ENCODE data around the gene CCDC38. TPM values are rescaled to one million over a fixed set of nuclear protein-coding genes. Genes with fewer than 3 reads are reported as not detected.

CCDC38 gene
- total RNA-seq, 1 experiment from 2014 or later: not detected

DNA sequence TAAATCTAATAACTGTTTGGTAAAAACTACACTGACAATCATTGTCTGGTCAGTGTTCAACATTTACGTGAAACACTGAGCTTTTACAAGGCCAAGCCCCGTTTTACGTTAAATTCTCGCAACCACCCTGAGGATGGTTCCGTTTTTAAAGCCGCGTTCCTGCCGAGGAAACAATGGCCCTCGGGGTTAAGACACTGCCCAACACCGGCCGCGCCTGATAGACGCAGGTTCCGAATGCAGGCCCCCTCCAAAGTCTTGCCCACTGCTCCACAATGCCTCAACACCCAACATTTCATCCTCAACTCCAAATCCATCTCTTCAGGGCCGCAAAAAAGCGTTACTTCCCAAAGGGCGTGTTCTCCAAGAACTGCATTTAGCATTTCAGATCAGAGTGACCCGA lies 84.6 kb downstream of the CCDC38 start:
- CTCF ChIA-PET: interaction anchor here (0.6 kb wide), 1 partner anchor 9 kb away, joined by 4 read pairs; no protein-coding TSS in a partner anchor
- Mint-ChIP-seq H3K36me3 (ENCODE audit: insufficient read depth, unreplicated experiment) (peaks cover 24% of the 10 kb centered on the region), H3K4me3 (ENCODE audit: unreplicated experiment) (no peak overlapping the region), H3K27ac (ENCODE audit: unreplicated experiment) (no peak overlapping the region), H3K27me3 (ENCODE audit: insufficient read depth, unreplicated experiment) (no peaks in the 10 kb centered on the region), H3K4me1 (ENCODE audit: low read depth, unreplicated experiment) (peaks cover 6% of the 10 kb centered on the region), H3K9me3 (ENCODE audit: unreplicated experiment) (no peaks in the 10 kb centered on the region)
- POLR2A ChIA-PET: no interaction called here
- intact Hi-C loops (cut with micrococcal nuclease; ENCODE audit: unreplicated experiment): no loop called here
- no peaks in the 10 kb centered on the region; the same call in none of the 2 replicates for H3K36me3 ChIP-seq (ENCODE audit: control insufficient read depth, insufficient read depth, low read length)
- no TSS peak for BruUV-seq (replicated peaks)
- no peaks in the 10 kb centered on the region for H3K4me1 ChIP-seq
- no peaks in the 10 kb centered on the region for H3K27me3 ChIP-seq (replicated peaks; ENCODE audit: control insufficient read depth, insufficient read depth, low read length)
- no peak for DNase-seq
- H3K4me3 ChIP-seq (ENCODE audit: low read depth, low read length): no peak overlapping the region
- TF ChIP-seq, protein P1, sequence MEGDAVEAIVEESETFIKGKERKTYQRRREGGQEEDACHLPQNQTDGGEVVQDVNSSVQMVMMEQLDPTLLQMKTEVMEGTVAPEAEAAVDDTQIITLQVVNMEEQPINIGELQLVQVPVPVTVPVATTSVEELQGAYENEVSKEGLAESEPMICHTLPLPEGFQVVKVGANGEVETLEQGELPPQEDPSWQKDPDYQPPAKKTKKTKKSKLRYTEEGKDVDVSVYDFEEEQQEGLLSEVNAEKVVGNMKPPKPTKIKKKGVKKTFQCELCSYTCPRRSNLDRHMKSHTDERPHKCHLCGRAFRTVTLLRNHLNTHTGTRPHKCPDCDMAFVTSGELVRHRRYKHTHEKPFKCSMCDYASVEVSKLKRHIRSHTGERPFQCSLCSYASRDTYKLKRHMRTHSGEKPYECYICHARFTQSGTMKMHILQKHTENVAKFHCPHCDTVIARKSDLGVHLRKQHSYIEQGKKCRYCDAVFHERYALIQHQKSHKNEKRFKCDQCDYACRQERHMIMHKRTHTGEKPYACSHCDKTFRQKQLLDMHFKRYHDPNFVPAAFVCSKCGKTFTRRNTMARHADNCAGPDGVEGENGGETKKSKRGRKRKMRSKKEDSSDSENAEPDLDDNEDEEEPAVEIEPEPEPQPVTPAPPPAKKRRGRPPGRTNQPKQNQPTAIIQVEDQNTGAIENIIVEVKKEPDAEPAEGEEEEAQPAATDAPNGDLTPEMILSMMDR (IDR thresholded peaks at IDR 0.05; ENCODE audit: insufficient read depth in 1 of 2, low read depth in 1 of 2, low read length in 1 of 2, severe bottlenecking in 1 of 2, unreplicated experiment in 1 of 2): no peak
- no peaks in the 10 kb centered on the region for H3K9me3 ChIP-seq

- no peaks in the 10 kb centered on the region; the same call in none of the 2 replicates for H3K36me3 ChIP-seq (ENCODE audit: control insufficient read depth, insufficient read depth, low read length)
- TF ChIP-seq, protein P1 (IDR thresholded peaks at IDR 0.05; ENCODE audit: insufficient read depth in 1 of 2, low read depth in 1 of 2, low read length in 1 of 2, severe bottlenecking in 1 of 2, unreplicated experiment in 1 of 2): no peak
- Mint-ChIP-seq H3K27me3 (ENCODE audit: insufficient read depth, unreplicated experiment) (no peaks in the 10 kb centered on the region), H3K9me3 (ENCODE audit: unreplicated experiment) (no peaks in the 10 kb centered on the region), H3K27ac (ENCODE audit: unreplicated experiment) (no peak overlapping the region), H3K4me1 (ENCODE audit: low read depth, unreplicated experiment) (peaks cover 6% of the 10 kb centered on the region), H3K36me3 (ENCODE audit: insufficient read depth, unreplicated experiment) (peaks cover 18% of the 10 kb centered on the region), H3K4me3 (ENCODE audit: unreplicated experiment) (no peak overlapping the region)
- intact Hi-C loops (cut with micrococcal nuclease; ENCODE audit: unreplicated experiment): no loop called here
- H3K4me3 ChIP-seq (ENCODE audit: low read depth, low read length): no peak overlapping the region
- ChIA-PET CTCF (interaction anchor here (0.6 kb wide), 1 partner anchor 9 kb away, joined by 4 read pairs; no protein-coding TSS in a partner anchor), POLR2A (interaction anchor here (0.6 kb wide), 1 partner anchor 68 kb away, joined by 3 read pairs; no protein-coding TSS in a partner anchor)
- H3K4me1 ChIP-seq: no peaks in the 10 kb centered on the region
- no peaks in the 10 kb centered on the region for H3K27me3 ChIP-seq (replicated peaks; ENCODE audit: control insufficient read depth, insufficient read depth, low read length)
- BruUV-seq (replicated peaks): no TSS peak
- no peaks in the 10 kb centered on the region for H3K9me3 ChIP-seq
- no peak for DNase-seq
Measured at GRCh38 chr12:95857156-95857555, 85.3 kb downstream of the CCDC38 start.

DNA sequence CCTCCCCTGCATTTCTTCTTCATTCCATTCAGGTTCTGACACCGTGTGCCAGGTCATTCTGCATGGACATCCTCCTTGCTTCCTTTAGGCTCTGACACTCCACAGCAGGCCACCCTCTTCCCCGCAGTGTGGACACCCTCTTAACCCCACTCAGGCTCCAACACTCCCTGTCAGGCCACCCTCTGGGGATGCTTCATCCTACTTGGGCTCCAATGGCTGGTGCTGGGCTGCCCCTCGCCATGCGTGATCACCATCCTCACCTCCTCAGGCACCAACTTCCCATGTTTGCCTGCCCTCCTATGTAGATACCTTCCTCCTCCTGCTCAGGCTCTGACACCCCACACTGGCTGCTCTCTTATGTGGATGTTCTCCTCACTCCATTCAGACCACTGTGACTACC lies 90.3 kb downstream of the CCDC38 start:
- Histone ChIP-seq H3K4me1 (no peaks in the 10 kb centered on the region), H3K9me3 (no peaks in the 10 kb centered on the region), H3K27me3 (replicated peaks; ENCODE audit: control insufficient read depth, insufficient read depth, low read length) (no peaks in the 10 kb centered on the region), H3K36me3 (ENCODE audit: control insufficient read depth, insufficient read depth, low read length) (no peaks in the 10 kb centered on the region), H3K4me3 (ENCODE audit: low read depth, low read length) (no peak overlapping the region)
- no peaks in the 10 kb centered on the region for H3K27me3 Mint-ChIP-seq (ENCODE audit: insufficient read depth, unreplicated experiment)
- BruUV-seq (replicated peaks): no TSS peak
- TF ChIP-seq, protein P1 (IDR thresholded peaks at IDR 0.05; ENCODE audit: insufficient read depth in 1 of 2, low read depth in 1 of 2, low read length in 1 of 2, severe bottlenecking in 1 of 2, unreplicated experiment in 1 of 2): no peak
- no peaks in the 10 kb centered on the region for H3K36me3 Mint-ChIP-seq (ENCODE audit: insufficient read depth, unreplicated experiment)
- intact Hi-C loops (cut with micrococcal nuclease; ENCODE audit: unreplicated experiment): no loop called here
- DNase-seq: no peak
- H3K27ac Mint-ChIP-seq (ENCODE audit: unreplicated experiment): no peak overlapping the region
- POLR2A ChIA-PET: no interaction called here
- H3K4me1 Mint-ChIP-seq (ENCODE audit: low read depth, unreplicated experiment): peaks cover 7% of the 10 kb centered on the region
- CTCF ChIA-PET: interaction anchor here (0.6 kb wide), 1 partner anchor 216 kb away, joined by 3 read pairs; no protein-coding TSS in a partner anchor
- H3K9me3 Mint-ChIP-seq (ENCODE audit: unreplicated experiment): no peaks in the 10 kb centered on the region
- no peak overlapping the region for H3K4me3 Mint-ChIP-seq (ENCODE audit: unreplicated experiment)
